HG03521 (cell line): ENCODE results near the gene CDK2.
A peak's percentile ranks its signal among the peaks of the same experiment; 100 is the strongest.

Source experiments
- ATAC-seq: cut with Tn5 transposase; IDR thresholded peaks from one replicate; pipeline ENCODE4 v1.9.1; 2021; ENCODE audit warnings: mild to moderate bottlenecking, moderate library complexity; ENCODE audit not compliant: unreplicated experiment

Gene CDK2

GRCh38 chr12:55937981-55938380, 28.6 kb upstream of the CDK2 start:
- no peak for ATAC-seq

- no peak for ATAC-seq
Measured at GRCh38 chr12:55938826-55939501, 27.7 kb upstream of the CDK2 start.

- ATAC-seq: peak; percentile 95
Measured at GRCh38 chr12:55940065-55940732, 26.4 kb upstream of the CDK2 start.

- ATAC-seq: no peak
Measured at GRCh38 chr12:55942055-55942454, 24.6 kb upstream of the CDK2 start.

- no peak for ATAC-seq
Measured at GRCh38 chr12:55942577-55943136, 24.0 kb upstream of the CDK2 start.

GRCh38 chr12:55946553-55946952, 20.1 kb upstream of the CDK2 start:
- ATAC-seq: no peak

- ATAC-seq: no peak
Measured at GRCh38 chr12:55955344-55955743, 11.3 kb upstream of the CDK2 start.

- ATAC-seq: no peak
Measured at GRCh38 chr12:55955800-55956508, 10.7 kb upstream of the CDK2 start.

- no peak for ATAC-seq
Measured at GRCh38 chr12:55957106-55957859, 9.3 kb upstream of the CDK2 start.

GRCh38 chr12:55963760-55964159, 2.9 kb upstream of the CDK2 start:
- ATAC-seq: no peak

GRCh38 chr12:55965240-55965639, 1.4 kb upstream of the CDK2 start:
- ATAC-seq: no peak

- ATAC-seq: no peak
Measured at GRCh38 chr12:55965941-55966407, 656 bp upstream of the CDK2 start, which contains the start of gene PMEL. TSS of gene PMEL (minus strand) at chr12:55966042. CDS start at chr12:55966011, 31 bp downstream.

- ATAC-seq: no peak
Measured at GRCh38 chr12:55969356-55969755, 2.7 kb downstream of the CDK2 start.

GRCh38 chr12:55970775-55971174, 4.1 kb downstream of the CDK2 start:
- no peak for ATAC-seq

- ATAC-seq: no peak
Measured at GRCh38 chr12:55972042-55972441, 5.4 kb downstream of the CDK2 start.

GRCh38 chr12:55972456-55972855, 5.8 kb downstream of the CDK2 start:
- no peak for ATAC-seq

GRCh38 chr12:55972911-55973598, 6.4 kb downstream of the CDK2 start:
- ATAC-seq: no peak

GRCh38 chr12:55973599-55974307, 7.1 kb downstream of the CDK2 start, which contains the start of gene RAB5B:
TSS of gene RAB5B (plus strand) at chr12:55974078. CDS start at chr12:55986961, 12,883 bp downstream.
- ATAC-seq: peak; percentile 89

GRCh38 chr12:55974308-55974730, 7.7 kb downstream of the CDK2 start:
- ATAC-seq: peak; percentile 1
